HG02798 (cell line): Measurements from ENCODE around the gene LRRIQ1.

Experiments used
- ATAC-seq: cut with Tn5 transposase; IDR thresholded peaks from one replicate; pipeline ENCODE4 v1.9.1; 2021; ENCODE audit warnings: mild to moderate bottlenecking; ENCODE audit not compliant: unreplicated experiment, poor library complexity

LRRIQ1 gene

GRCh38 chr12:85279449-85280164 is 243.5 kb downstream of the LRRIQ1 start:
- no peak for ATAC-seq

GRCh38 chr12:85280165-85280983 is 244.2 kb downstream of the LRRIQ1 start, which contains the start of gene ALX1:
Gene ALX1, plus strand, starts transcription at chr12:85280220. Its CDS starts 42 bp downstream, at chr12:85280262.
- ATAC-seq = peak; percentile 72

GRCh38 chr12:85280984-85281630 is 245.0 kb downstream of the LRRIQ1 start:
- ATAC-seq = no peak

- ATAC-seq = no peak
Measured at GRCh38 chr12:85281636-85282312, 245.6 kb downstream of the LRRIQ1 start.

- no peak for ATAC-seq
Measured at GRCh38 chr12:85283560-85283959, 247.4 kb downstream of the LRRIQ1 start.
